ENCODE results near the gene CLASP1.
A peak's percentile ranks its signal among the peaks of the same experiment; 100 is the strongest.

The CLASP1 gene

DNA sequence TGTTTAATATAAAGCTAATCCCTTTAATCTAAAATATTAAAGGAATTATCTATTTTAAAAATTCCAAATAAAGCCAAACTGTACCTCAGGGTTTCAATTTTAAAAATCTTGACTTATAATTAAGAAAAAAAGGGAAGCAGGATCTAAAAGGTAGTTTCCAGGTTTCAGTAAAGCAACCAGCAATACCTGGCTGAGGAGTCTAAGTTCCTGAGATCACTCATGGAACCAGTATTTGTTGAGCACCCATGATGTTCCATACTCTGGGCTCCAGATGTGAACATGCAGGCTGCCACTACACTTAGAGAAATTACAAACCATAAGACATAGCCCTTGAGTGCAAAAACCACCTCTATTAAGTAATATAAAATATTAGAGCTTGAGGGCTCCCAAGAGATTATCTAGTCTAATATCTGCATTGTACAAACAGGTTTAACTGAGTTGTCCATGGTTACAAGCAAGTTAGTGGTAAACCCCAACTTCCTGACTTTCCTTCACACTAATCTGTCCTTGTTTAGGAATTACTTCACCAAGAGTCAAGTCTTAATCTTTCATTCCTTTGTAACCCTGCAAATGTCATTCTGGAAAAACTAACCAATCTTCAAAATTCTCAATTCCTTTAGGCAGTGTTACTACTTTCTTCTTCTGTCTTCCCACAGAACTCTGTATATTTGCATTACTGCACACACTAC, 49.2 kb downstream of the CLASP1 start:
- Histone ChIP-seq H3K4me3 (ENCODE audit: low read depth, low read length, poor library complexity, severe bottlenecking) (no peak overlapping the region), H3K27me3 (ENCODE audit: insufficient read depth, low read length) (no peaks in the 10 kb centered on the region), H3K4me1 (ENCODE audit: insufficient read depth, low read length, severe bottlenecking) (peaks cover 60% of the 10 kb centered on the region), H3F3A (ENCODE audit: insufficient read depth, low read length) (peaks cover 6% of the 10 kb centered on the region; the same call in 1 of the 2 replicates), H2AFZ (ENCODE audit: low read length) (no peak overlapping the region), H3K79me2 (ENCODE audit: insufficient read depth, low read length) (peaks cover 58% of the 10 kb centered on the region), H3K27ac (ENCODE audit: low read depth, low read length, poor library complexity, severe bottlenecking) (peak overlapping the region; percentile 92), H3K4me2 (ENCODE audit: low read length) (no peak overlapping the region), H3K36me3 (ENCODE audit: insufficient read depth, low read length) (peaks cover 40% of the 10 kb centered on the region), H3K9me3 (ENCODE audit: low read length) (no peaks in the 10 kb centered on the region), H3K9me2 (ENCODE audit: low read depth, low read length) (no peaks in the 10 kb centered on the region), H4K20me1 (ENCODE audit: insufficient read depth, low read length) (no peaks in the 10 kb centered on the region), H3K9ac (ENCODE audit: low read length) (no peak overlapping the region)
- TF ChIP-seq EZH2 (IDR thresholded peaks at IDR 0.05; ENCODE audit: borderline replicate concordance, low read length) = no peak
- TF ChIP-seq, protein P1, sequence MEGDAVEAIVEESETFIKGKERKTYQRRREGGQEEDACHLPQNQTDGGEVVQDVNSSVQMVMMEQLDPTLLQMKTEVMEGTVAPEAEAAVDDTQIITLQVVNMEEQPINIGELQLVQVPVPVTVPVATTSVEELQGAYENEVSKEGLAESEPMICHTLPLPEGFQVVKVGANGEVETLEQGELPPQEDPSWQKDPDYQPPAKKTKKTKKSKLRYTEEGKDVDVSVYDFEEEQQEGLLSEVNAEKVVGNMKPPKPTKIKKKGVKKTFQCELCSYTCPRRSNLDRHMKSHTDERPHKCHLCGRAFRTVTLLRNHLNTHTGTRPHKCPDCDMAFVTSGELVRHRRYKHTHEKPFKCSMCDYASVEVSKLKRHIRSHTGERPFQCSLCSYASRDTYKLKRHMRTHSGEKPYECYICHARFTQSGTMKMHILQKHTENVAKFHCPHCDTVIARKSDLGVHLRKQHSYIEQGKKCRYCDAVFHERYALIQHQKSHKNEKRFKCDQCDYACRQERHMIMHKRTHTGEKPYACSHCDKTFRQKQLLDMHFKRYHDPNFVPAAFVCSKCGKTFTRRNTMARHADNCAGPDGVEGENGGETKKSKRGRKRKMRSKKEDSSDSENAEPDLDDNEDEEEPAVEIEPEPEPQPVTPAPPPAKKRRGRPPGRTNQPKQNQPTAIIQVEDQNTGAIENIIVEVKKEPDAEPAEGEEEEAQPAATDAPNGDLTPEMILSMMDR (IDR thresholded peaks at IDR 0.05; ENCODE audit: low read length) = no peak

GRCh38 chr2:121598087-121598486, 51.2 kb downstream of the CLASP1 start:
- H3K27ac ChIP-seq (ENCODE audit: low read depth, low read length, poor library complexity, severe bottlenecking) = peak overlapping the region; percentile 92
- H3K4me2 ChIP-seq (ENCODE audit: low read length) = peak overlapping the region; percentile 80
- H4K20me1 ChIP-seq (ENCODE audit: insufficient read depth, low read length) = no peaks in the 10 kb centered on the region
- H3K9me2 ChIP-seq (ENCODE audit: low read depth, low read length) = no peaks in the 10 kb centered on the region
- H3K27me3 ChIP-seq (ENCODE audit: insufficient read depth, low read length) = no peaks in the 10 kb centered on the region
- H3K4me1 ChIP-seq (ENCODE audit: insufficient read depth, low read length, severe bottlenecking) = peaks cover 58% of the 10 kb centered on the region
- H3K9ac ChIP-seq (ENCODE audit: low read length) = peak overlapping the region; percentile 28; the same call in 1 of the 2 replicates
- H3K9me3 ChIP-seq (ENCODE audit: low read length) = no peaks in the 10 kb centered on the region
- H3F3A ChIP-seq (ENCODE audit: insufficient read depth, low read length) = peaks cover 6% of the 10 kb centered on the region; the same call in 1 of the 2 replicates
- H3K4me3 ChIP-seq (ENCODE audit: low read depth, low read length, poor library complexity, severe bottlenecking) = peak overlapping the region; percentile 19
- TF ChIP-seq EZH2 (IDR thresholded peaks at IDR 0.05; ENCODE audit: borderline replicate concordance, low read length) = no peak
- TF ChIP-seq, protein P1 (IDR thresholded peaks at IDR 0.05; ENCODE audit: low read length) = no peak
- peaks cover 22% of the 10 kb centered on the region; the same call in 1 of the 2 replicates for H3K36me3 ChIP-seq (ENCODE audit: insufficient read depth, low read length)
- H3K79me2 ChIP-seq (ENCODE audit: insufficient read depth, low read length) = peaks cover 55% of the 10 kb centered on the region
- no peak overlapping the region for H2AFZ ChIP-seq (ENCODE audit: low read length)

DNA sequence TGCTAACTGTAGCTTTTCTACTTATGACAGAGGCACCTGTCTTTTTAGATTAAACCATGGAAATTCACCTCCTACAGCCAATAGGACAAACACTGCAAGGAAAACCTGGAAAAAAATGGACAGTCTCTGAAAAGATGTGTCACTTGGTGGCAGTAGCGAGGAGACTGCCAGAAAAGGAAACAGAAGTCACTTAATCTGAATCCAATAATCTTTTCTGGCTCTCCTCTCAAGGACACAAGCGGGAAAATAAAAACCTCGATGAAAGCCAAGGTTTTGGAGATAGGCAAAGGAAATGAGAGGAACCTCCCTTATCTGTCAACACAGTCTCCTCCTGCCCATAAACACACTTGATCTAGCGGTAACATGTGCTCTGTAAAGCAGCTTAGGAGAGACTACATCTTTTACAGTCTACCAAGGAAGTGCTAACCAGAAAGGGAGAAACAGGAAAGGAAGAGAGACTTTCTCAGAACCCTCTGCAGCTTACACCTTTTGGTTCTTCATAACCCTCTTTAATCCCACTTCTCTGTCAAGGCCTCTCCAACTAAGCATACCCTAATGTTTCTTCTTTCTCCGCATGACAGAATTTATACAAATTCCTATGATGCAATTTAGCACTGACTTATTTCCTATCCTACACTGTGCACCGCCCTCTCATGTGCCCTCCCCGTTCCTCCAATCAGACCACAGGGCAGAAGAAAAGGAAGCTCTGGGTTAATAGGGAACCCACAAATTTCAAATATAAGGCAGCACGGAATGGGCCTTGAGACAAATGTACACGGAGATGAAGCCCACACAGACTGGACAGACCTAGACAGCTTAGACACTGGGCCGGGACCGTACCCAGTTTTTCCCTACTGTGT, 52.8 kb downstream of the CLASP1 start:
- H3K36me3 ChIP-seq (ENCODE audit: insufficient read depth, low read length) = peaks cover 8% of the 10 kb centered on the region; the same call in 1 of the 2 replicates
- no peaks in the 10 kb centered on the region for H3K27me3 ChIP-seq (ENCODE audit: insufficient read depth, low read length)
- H3K4me2 ChIP-seq (ENCODE audit: low read length) = peak overlapping the region; percentile 80
- no peaks in the 10 kb centered on the region for H4K20me1 ChIP-seq (ENCODE audit: insufficient read depth, low read length)
- no peaks in the 10 kb centered on the region for H3K9me3 ChIP-seq (ENCODE audit: low read length)
- TF ChIP-seq, protein P1 (IDR thresholded peaks at IDR 0.05; ENCODE audit: low read length) = peak; percentile 75
- TF ChIP-seq EZH2 (IDR thresholded peaks at IDR 0.05; ENCODE audit: borderline replicate concordance, low read length) = no peak
- peak overlapping the region; percentile 92 for H3K27ac ChIP-seq (ENCODE audit: low read depth, low read length, poor library complexity, severe bottlenecking)
- H3K9me2 ChIP-seq (ENCODE audit: low read depth, low read length) = no peaks in the 10 kb centered on the region
- peak overlapping the region; percentile 69 for H3K9ac ChIP-seq (ENCODE audit: low read length)
- H2AFZ ChIP-seq (ENCODE audit: low read length) = no peak overlapping the region
- peaks cover 6% of the 10 kb centered on the region; the same call in 1 of the 2 replicates for H3F3A ChIP-seq (ENCODE audit: insufficient read depth, low read length)
- H3K79me2 ChIP-seq (ENCODE audit: insufficient read depth, low read length) = peaks cover 59% of the 10 kb centered on the region
- H3K4me1 ChIP-seq (ENCODE audit: insufficient read depth, low read length, severe bottlenecking) = peaks cover 58% of the 10 kb centered on the region
- H3K4me3 ChIP-seq (ENCODE audit: low read depth, low read length, poor library complexity, severe bottlenecking) = peak overlapping the region; percentile 61

All from OCI-LY1 (cell line).